Parathyroid adenoma (tissue), 2 donors: ENCODE results near the gene MAD1L1.

Source experiments
- H2AFZ ChIP-seq: fragments of 300-600 bp; sonication (generic); one replicate; pipeline ENCODE4 v1.7.0; 2017; ENCODE audit warnings: antibody characterized with exemption, mild to moderate bottlenecking
- H3K27ac ChIP-seq: fragments of 300-600 bp; sonication (generic); one replicate; pipeline ENCODE4 v1.7.0; 2017
- H3K27me3 ChIP-seq: fragments of 300-600 bp; sonication (generic); one replicate; pipeline ENCODE4 v1.7.0; 2017; ENCODE audit warnings: low read length; ENCODE audit not compliant: control insufficient read depth, insufficient read depth
- H3K36me3 ChIP-seq: fragments of 300-600 bp; sonication (generic); one replicate; pipeline ENCODE4 v1.7.0; 2017; ENCODE audit warnings: low read length; ENCODE audit not compliant: control insufficient read depth, insufficient read depth
- H3K4me1 ChIP-seq: fragments of 300-600 bp; sonication (generic); one replicate; pipeline ENCODE4 v1.7.0; 2017; ENCODE audit warnings: control low read depth
- H3K4me2 ChIP-seq: fragments of 300-600 bp; sonication (generic); one replicate; pipeline ENCODE4 v1.7.0; 2017; ENCODE audit warnings: low read length
- H3K4me3 ChIP-seq: fragments of 300-600 bp; sonication (generic); one replicate; pipeline ENCODE4 v1.7.0; 2017; ENCODE audit warnings: low read depth, low read length
- H3K79me2 ChIP-seq: fragments of 300-600 bp; sonication (generic); one replicate; pipeline ENCODE4 v1.7.0; 2017; ENCODE audit warnings: control low read depth
- H3K9ac ChIP-seq: fragments of 300-600 bp; sonication (generic); one replicate; pipeline ENCODE4 v1.7.0; 2017; ENCODE audit warnings: mild to moderate bottlenecking
- H3K9me3 ChIP-seq: fragments of 300-600 bp; sonication (generic); one replicate; pipeline ENCODE4 v1.7.0; 2017; ENCODE audit warnings: low read length; ENCODE audit not compliant: control insufficient read depth
- CTCF ChIP-seq: fragments of 300-600 bp; sonication (generic); IDR thresholded peaks from one replicate; pipeline ENCODE4 v1.7.0; 2017; ENCODE audit warnings: antibody characterized with exemption, mild to moderate bottlenecking
- donor health status: primary hyperparathyroidism.

Gene MAD1L1

GRCh38 chr7:1941464-1942242 lies 291.1 kb downstream of the MAD1L1 start:
- TF ChIP-seq CTCF: no peak
- Histone ChIP-seq H3K4me3 (no peak overlapping the region), H3K27ac (no peak overlapping the region), H3K4me1 (no peaks in the 10 kb centered on the region), H2AFZ (no peak overlapping the region), H3K36me3 (no peaks in the 10 kb centered on the region), H3K4me2 (no peak overlapping the region), H3K9ac (no peak overlapping the region), H3K9me3 (no peaks in the 10 kb centered on the region), H3K27me3 (no peaks in the 10 kb centered on the region), H3K79me2 (no peaks in the 10 kb centered on the region)

DNA sequence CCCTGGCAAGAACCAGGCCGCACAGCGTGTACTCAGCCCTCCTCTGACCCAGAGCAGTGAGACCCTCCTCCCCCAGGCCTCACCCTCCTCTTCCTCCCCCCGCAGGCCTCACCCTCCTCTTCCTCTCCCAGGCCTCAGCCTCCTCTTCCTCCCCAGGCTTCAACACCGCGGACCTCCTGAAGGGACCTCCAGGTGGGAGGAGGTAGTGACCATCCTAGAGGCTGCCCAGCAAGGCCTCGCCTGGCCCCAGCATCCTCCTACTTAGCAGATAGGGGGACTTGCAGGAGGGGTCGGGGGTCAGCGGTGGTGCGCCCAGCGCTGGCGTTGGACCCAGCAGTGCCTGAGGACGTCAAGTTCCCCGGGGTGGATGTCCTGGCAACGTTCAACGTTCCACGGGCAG lies 291.9 kb downstream of the MAD1L1 start:
- H3K27me3 ChIP-seq: no peaks in the 10 kb centered on the region
- TF ChIP-seq CTCF: no peak
- no peaks in the 10 kb centered on the region for H3K9me3 ChIP-seq
- no peak overlapping the region for H3K4me2 ChIP-seq
- H3K79me2 ChIP-seq: no peaks in the 10 kb centered on the region
- no peaks in the 10 kb centered on the region for H3K36me3 ChIP-seq
- H2AFZ ChIP-seq: no peak overlapping the region
- H3K27ac ChIP-seq: no peak overlapping the region
- H3K4me3 ChIP-seq: no peak overlapping the region
- H3K9ac ChIP-seq: no peak overlapping the region
- no peaks in the 10 kb centered on the region for H3K4me1 ChIP-seq

- Histone ChIP-seq H3K4me3 (no peak overlapping the region), H3K9ac (no peak overlapping the region), H3K27me3 (no peaks in the 10 kb centered on the region), H3K36me3 (no peaks in the 10 kb centered on the region), H2AFZ (no peak overlapping the region), H3K79me2 (no peaks in the 10 kb centered on the region), H3K4me2 (no peak overlapping the region), H3K4me1 (no peaks in the 10 kb centered on the region), H3K9me3 (no peaks in the 10 kb centered on the region), H3K27ac (no peak overlapping the region)
- no peak for TF ChIP-seq CTCF
Measured at GRCh38 chr7:1940402-1940786, 292.4 kb downstream of the MAD1L1 start.

DNA sequence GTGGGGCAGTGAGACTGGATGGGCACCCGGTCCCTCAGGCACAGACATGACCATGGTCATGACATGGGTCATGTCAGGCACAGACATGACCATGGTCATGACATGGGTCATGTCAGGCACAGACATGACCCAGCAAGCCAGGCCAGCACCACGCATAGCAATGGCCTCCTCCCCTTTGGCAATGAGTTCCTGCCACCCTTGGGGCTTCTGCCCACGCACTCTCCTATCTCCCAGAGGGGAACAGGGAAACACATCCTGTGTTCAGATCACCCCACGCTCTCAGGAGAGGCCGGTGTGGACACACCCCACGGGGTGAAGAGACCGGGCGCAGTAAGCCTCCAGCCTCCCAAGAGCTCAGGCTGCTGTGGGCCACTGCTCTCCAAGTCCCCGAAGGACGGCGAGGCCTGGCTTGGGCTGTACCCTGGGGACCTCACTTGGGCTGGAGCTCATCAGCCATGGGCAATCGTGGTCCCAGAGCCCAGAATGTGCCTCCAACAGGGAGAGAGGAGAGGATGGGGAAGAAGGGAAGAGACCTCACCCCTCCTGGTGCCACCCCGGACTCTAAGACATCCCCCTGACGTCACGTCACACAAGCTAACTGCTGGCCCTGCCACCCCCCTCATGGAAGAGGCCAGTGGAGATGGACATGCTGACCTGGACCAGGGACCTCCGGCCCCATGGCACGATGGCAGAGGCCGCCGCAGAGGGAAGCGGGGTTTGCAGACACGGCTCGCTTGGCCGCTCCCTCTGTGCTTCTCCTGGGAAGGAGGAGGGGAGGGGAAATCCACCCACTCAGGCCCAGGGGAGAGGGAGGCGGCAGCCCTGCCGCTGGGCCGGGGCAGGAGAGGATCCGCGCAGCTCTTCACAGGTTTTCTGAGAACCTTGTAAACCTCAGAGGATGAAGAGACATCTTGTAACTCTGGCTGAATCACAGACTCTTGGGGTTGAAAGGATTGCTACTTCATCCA lies 293.0 kb downstream of the MAD1L1 start:
- Histone ChIP-seq H3K9me3 (no peaks in the 10 kb centered on the region), H3K4me1 (no peaks in the 10 kb centered on the region), H3K4me3 (no peak overlapping the region), H3K36me3 (no peaks in the 10 kb centered on the region), H3K27ac (no peak overlapping the region), H3K27me3 (no peaks in the 10 kb centered on the region), H3K9ac (no peak overlapping the region), H2AFZ (no peak overlapping the region), H3K79me2 (no peaks in the 10 kb centered on the region), H3K4me2 (no peak overlapping the region)
- no peak for TF ChIP-seq CTCF
